NCI-H345 (cell line): ENCODE measurements around the gene CTR9.

ENCODE experiments used
- DNase-seq: peaks from one replicate; lab custom pipeline; 2025; lab: John Stamatoyannopoulos, UW

Gene CTR9

DNA sequence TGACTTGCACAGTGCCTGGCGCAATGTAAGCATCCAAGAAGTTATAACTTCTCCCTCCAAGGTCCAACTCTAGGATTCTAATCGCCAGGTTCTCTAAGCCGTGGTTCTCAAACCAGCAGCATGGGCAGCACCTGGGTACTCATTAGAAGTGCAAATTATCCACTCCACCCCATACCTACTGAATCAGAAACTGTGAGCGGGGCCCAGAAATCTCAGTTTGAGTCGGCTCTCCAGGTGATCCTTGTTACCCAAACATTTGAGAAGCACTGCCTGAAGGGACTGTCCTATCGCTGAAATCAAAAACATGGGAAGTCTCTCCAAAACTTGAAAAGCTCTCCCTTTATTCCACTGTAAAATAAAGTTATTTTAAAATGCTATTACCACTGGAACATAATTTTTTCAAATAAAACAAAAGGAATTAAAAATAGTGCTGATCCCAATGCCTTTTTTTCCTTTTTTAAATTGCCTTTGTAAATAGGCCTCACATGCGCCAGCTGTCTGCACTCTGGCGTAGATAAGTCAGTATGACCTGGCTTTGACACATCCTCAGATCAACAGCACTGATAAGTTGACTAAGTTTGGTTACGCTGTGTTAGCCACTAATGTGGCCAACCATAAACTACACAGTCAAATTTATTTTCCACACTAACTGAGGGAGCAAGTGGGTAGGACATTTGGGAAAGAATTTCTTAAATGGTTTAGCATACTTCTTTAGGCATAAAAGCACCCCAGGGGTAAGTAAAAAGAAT, 8.4 kb upstream of the CTR9 start:
- DNase-seq = no peak

DNA sequence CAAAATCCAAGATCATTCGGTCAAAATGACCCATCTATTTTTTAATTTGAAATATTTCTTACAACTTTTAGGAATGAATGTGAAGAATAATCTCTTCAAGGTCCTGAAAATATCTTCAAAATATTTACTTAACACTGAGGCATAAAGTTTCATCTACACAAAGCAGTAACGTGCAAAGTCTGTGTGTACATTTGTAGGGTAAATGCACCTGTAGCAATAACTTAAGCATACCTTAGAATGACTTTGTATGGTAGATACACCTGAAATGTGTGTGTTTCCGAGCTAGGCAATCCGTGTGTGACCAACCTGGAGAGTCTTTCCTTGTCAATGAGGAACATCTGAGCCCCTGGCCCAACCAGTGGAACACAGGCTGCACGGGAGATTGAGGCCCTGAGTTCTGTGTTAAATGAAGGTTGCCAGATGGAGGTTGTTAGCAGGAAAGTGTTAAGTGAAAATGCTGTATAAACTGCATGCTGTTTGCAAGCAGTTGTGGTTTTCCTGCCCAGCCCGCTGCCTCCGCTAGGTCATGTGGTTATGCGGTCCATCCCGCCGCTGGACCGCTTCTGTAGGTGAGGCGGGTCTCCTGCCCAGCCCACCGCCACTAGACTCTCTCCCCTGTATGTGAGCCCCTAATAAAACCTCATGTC, 7.6 kb upstream of the CTR9 start:
- no peak for DNase-seq

GRCh38 chr11:10744206-10744605, 6.8 kb upstream of the CTR9 start:
- no peak for DNase-seq

DNA sequence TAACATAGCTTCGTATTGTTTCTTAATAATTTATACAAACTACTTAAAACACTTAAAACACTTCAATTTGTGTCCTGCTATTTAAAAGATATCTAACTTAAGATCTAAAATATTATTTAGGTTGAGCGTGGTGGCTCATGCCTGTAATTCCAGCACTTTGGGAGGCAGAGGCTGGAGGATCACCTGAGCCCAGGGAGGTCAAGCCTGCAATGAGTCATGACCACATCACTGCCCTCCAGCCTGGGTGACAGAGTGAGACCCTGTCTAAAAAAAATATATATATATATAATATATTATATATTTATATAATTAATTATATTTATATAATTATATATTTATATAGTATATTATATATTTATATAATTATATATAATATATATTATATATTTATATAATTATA, 4.2 kb upstream of the CTR9 start:
- DNase-seq = no peak

DNA sequence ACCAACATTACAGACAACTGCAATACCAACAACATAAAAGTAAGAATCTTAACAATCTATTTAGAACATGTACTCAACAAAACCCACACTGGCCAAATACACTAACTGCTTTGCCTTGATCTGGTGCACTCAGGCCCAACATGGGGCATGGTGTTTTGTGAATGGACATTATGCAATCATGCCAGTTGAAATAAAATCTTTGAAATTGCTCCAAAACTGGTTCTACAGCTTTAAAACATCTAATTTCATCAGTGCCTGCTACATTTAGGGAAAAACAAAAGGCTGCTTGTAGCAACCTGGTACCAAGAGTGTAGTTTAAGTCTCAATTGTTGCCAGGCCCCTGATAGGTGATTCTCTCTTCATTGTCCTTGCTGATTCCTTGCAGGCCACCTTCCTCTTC, 3.3 kb upstream of the CTR9 start:
- DNase-seq = no peak

DNA sequence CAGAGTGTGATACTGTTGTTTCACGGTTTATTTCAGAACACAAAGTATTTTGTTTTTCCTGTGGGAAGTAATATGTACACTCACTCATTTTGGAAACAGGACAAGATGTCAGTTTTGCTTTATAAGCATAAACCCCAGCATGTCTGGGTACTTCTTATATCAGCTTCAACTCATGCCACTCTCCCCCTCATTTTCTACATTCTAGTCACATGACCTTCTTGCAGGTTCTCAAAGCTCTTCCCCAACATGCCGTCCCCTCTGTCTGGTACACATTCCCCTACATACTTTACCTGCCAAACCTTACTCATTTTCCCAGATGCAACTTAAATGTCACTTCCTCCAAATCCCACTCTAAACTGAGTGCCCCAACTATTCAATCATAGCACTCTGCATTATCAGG, 1.6 kb upstream of the CTR9 start:
- DNase-seq = no peak

DNA sequence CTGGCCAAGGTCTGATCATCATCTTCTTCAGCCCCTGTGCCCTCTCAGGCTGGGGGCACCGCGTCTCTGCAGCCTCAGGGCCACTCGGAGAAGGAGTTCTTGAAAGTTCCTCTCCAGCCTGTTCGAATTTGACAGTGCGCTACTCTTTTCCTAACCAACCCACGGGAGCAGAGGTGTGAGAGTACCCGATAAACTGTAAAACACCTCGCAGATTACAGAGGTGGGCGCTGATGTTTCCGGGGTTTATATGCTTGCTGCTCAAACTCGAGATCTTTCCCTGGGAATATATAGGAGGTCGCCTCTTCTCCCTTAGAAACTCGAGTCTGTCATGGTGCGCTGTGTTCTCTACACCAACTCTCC, 515 bp downstream of the CTR9 start:
- no peak for DNase-seq

DNA sequence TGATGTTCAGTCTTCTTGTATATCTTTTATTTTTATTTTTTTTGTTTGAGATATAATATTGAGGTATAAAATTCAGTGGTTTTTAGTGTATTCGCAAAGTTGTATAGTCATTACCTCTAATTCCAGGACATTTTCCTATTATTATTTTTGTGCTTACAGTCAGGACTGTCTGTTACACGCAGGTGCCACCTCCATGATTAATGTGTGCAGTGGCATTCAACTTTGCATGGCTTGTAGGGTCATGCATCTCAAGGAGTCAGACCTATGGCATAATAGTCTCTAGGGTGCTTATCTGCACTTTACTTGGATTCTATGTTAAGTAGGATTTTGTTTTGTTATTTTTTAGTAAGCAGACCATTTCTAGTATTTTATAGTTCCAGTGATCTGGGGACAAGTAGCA, 1.0 kb downstream of the CTR9 start:
- DNase-seq = no peak

- DNase-seq = no peak
Measured at GRCh38 chr11:10752486-10752885, 1.4 kb downstream of the CTR9 start.

GRCh38 chr11:10758957-10759356, 7.9 kb downstream of the CTR9 start:
- no peak for DNase-seq

DNA sequence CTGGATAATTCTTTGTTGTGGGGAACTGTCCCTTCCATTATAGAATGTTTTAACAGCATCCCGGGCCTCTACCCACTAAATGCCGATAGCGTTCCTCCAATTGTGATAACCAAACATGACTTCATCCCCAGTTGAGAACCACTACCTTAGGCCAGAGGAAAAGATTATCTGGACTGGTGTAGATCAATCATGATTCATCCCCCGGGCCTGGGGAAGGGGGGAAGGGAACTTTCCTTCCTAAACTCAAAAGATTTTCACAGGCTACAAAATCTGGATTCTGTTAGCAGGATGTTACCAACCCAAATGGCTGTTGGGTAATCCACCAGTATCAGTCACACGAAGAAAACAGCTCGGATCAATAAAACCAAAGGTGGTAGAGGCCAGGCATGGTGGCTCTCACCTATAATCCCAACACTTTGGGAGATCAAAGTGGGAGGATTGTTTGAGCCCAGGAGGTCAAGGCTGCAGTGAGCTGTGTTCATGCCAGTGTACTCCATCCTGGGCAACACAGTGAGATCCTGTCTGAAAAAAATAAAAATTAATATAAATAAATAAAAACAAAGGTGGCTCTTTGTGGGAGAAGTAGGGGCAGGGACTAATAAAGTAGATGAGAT, 10.1 kb downstream of the CTR9 start:
- no peak for DNase-seq

- no peak for DNase-seq
Measured at GRCh38 chr11:10762185-10762584, 11.1 kb downstream of the CTR9 start.

GRCh38 chr11:10762913-10763421, 11.9 kb downstream of the CTR9 start:
- no peak for DNase-seq

- DNase-seq = no peak
Measured at GRCh38 chr11:10763766-10764165, 12.7 kb downstream of the CTR9 start.

- no peak for DNase-seq
Measured at GRCh38 chr11:10764412-10764811, 13.4 kb downstream of the CTR9 start.

DNA sequence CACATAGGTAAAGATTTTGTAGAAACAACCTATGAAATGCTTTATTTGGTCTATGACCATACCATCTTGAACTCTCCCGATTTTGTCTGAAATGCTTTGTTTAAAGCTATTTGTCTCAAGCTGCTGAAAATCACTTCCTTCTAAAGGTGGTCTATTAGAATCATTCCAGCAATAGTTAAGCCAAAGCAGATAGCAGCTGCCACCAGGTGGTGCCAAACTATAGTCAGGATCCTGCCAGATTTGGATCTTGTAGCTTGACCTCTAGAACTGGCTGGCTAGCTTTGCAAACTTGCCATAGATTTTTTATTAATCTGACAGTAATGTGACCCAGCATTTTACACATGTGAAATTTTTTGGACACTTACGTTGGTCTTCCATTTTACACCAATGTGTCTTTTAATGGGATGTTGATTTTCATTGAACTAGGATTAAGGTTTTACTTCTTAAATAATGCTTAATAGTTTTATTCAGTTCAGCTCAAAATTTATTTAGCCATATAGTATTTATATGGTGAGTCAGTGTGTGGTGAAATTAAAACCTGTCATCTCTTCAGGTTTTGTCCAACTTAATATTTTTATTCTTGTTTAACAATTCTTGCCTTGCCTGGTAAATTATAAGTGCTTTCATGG, 19.7 kb downstream of the CTR9 start:
- DNase-seq = peak; percentile 17

DNA sequence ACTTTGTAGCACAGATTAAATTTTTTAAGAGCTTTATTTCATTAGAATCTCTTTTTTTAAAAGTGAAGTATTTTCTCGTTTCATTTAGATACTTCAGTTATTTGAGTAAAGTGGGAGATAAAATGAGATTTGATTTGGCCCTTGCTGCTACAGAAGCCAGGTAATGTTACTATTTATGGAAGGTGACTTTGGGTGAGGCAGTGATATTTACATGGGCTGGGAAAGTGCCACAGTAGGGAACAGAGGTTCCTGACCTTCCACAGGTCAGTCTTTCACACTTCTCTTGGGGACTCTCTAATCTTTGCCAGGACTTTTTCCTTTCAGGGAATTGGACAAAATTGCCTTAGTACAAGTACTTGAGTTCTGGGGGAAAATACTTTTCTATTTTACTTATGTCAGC, 20.4 kb downstream of the CTR9 start:
- DNase-seq = no peak

DNA sequence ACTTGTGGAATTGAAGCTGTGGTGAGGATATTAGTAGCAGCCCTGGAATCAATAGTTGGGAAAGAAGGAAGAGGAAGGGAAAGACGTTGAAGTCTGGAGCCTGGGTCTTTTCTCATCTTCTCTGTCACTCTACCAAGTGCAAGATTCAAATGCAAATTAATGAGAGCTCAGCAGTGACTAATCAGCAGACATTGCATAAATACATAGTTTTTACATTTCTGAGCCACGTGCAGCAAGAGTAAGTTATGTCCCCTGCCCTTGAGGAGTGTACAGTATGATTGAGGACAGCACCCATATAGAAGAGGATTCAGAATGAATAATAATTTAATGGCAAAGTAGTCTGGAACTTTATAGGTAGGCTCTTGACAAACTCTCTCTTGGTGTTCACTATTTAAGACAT, 23.8 kb downstream of the CTR9 start:
- no peak for DNase-seq

DNA sequence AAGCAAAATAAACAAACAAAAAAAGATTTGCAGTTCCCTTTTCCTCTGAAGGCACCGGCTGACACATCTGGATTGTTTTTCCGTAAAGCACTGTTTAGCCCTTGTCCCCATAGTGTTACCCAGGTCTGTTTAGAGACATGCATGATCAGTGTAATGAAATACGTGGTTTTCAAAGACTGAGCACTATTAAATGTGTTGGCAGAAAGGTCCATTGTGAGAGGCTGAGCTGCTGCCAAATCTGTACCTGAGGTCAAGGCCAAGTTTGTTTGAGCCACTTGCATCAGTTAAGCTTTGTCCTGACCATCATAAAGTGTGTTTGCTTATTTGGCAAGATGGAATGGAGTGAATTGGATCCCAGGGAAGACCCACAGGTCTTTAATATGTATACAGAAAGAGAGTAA, 26.3 kb downstream of the CTR9 start:
- no peak for DNase-seq

DNA sequence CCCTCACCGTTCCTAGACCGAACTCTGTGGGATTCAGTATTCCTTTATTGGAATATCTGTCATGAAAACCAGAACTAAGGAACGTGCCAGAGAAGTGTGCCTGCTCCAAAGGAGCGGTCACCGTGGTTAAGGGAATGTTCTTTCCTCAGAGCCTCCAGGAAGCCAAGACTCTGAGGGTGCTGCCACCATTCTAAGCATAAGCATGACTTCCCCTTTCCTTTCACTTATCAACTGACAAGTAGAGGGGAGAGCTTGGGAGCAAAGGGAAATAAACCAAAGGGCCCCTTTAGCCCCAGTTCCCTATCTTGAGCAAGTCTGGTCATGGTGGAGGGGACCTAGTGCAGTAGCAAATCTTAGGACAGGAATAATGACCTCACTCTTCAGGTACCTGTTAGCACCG, 26.8 kb downstream of the CTR9 start:
- DNase-seq = no peak

- no peak for DNase-seq
Measured at GRCh38 chr11:10778217-10778970, 27.3 kb downstream of the CTR9 start.

- DNase-seq = no peak
Measured at GRCh38 chr11:10779086-10779485, 28.0 kb downstream of the CTR9 start.
